MCF 10A (cell line): ENCODE data around the gene BCAM. TPM values are rescaled to one million over a fixed set of nuclear protein-coding genes. Genes with fewer than 3 reads are reported as not detected.

ENCODE experiments used
- BruUV-seq: library from RNA; stranded (reverse); fragments of 400-500 nt; replicated peaks from 2 replicates; lab custom pipeline; 2021; lab: Mats Ljungman, UMichigan
- CTCF ChIA-PET: fragments of 300-600 bp; sonication (Branson Sonifier 250); formaldehyde crosslinking; extraction: SDS; loops from one replicate; lab custom pipeline; 2021; ENCODE audit warnings: antibody characterized with exemption, inconsistent platforms; lab: Yijun Ruan, JAX
- POLR2A ChIA-PET: fragments of 300-600, 350-650 bp; sonication (Branson Sonifier 250); formaldehyde crosslinking; extraction: SDS; loops from one replicate; lab custom pipeline; 2020; ENCODE audit warnings: antibody characterized with exemption, inconsistent platforms; lab: Yijun Ruan, JAX
- DNase-seq: peaks from one replicate; pipeline ENCODE4 v3.0.0-alpha.2; 2018; ENCODE audit not compliant: unreplicated experiment
- H3K27ac Mint-ChIP-seq: one replicate; pipeline ENCODE4 v1.8.0; 2022; ENCODE audit warnings: mild to moderate bottlenecking, low read depth, mixed read lengths; ENCODE audit not compliant: unreplicated experiment
- H3K27me3 Mint-ChIP-seq: one replicate; pipeline ENCODE4 v1.8.0; 2022; ENCODE audit warnings: mixed read lengths; ENCODE audit not compliant: insufficient read depth, unreplicated experiment
- H3K36me3 Mint-ChIP-seq: one replicate; pipeline ENCODE4 v1.8.0; 2022; ENCODE audit warnings: mild to moderate bottlenecking, moderate library complexity, mixed read lengths; ENCODE audit not compliant: insufficient read depth, unreplicated experiment
- H3K4me1 Mint-ChIP-seq: one replicate; pipeline ENCODE4 v1.8.0; 2022; ENCODE audit warnings: mixed read lengths; ENCODE audit not compliant: insufficient read depth, unreplicated experiment
- H3K4me3 Mint-ChIP-seq: one replicate; pipeline ENCODE4 v1.8.0; 2022; ENCODE audit warnings: mild to moderate bottlenecking, moderate library complexity, mixed read lengths; ENCODE audit not compliant: unreplicated experiment
- H3K9me3 Mint-ChIP-seq: one replicate; pipeline ENCODE4 v1.8.0; 2022; ENCODE audit warnings: mixed read lengths; ENCODE audit not compliant: unreplicated experiment
- CTCF ChIP-seq: fragments of 200-600 bp; IDR thresholded peaks from one replicate; pipeline ENCODE4 v1.8.0; 2022; ENCODE audit warnings: antibody characterized with exemption, mild to moderate bottlenecking; ENCODE audit not compliant: unreplicated experiment
- intact Hi-C: fragments of 100-400 bp; cut with micrococcal nuclease; formaldehyde crosslinking; loops from 2 replicates; pipeline ENCODE4 v1.14.1; 2022
- total RNA-seq: library from RNA; stranded (reverse); gene quantifications from 2 replicates; pipeline ENCODE4 v1.2.3, GENCODE V29; 2022

Gene BCAM
- total RNA-seq, 1 experiment from 2014 or later, result 5.0 TPM

DNA sequence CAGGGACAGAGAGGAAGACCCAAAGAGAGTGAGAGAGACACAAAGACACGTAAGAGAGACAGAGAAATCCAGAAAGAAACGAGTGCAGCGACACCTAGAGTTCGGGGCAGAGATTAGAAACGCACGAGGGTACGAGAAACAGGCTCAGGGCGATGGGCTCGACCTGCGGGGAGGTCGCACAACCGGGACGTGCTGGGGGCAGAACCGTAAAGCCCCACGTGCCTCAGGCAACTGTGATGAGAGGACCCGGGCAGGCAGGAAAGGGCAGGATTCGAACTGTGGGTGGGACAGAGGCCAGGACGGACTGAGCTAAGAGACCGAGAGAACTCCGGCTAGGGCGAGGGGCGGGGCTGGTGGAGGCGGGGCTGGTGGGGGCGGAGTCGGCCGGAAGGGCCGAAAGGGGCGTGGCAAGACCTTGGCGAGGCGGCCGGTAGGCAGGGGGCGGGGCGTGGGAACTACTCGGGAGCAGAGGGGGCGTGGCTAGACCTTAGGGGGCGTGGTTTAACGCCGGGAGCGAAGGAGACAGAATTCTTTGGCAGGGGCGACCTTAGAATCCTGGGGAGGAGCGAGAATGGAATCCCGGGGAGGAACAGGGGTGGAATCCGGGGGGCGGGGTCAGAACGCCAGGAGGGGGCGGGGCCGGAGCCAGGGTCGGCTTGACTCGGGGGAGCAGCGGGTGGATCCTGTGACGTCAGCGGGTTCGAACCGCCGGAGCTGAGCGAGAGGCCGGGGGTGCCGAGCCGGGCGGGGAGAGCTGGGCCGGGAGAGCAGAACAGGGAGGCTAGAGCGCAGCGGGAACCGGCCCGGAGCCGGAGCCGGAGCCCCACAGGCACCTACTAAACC lies 36.9 kb downstream of the BCAM start, which contains the start of gene NECTIN2:
Gene NECTIN2, plus strand, starts transcription at position 686 of the 843 bp plus-strand sequence. CDS start 229 bp downstream, outside the sequence.
- ChIA-PET CTCF (interaction anchor here (0.6 to 1.6 kb wide), 14 partner anchors 12 to 1534 kb away, joined by 3 to 5 read pairs (median 3); no protein-coding TSS in a partner anchor), POLR2A (interaction anchor here (0.5 to 3.5 kb wide), 6 partner anchors 39 to 1690 kb away, joined by 3 to 17 read pairs (median 5); partner anchors contain the start of genes CLPTM1 and TOMM40)
- Mint-ChIP-seq H3K27me3 (no peaks in the 10 kb centered on the region), H3K36me3 (no peaks in the 10 kb centered on the region), H3K4me1 (peaks cover 27% of the 10 kb centered on the region), H3K9me3 (no peaks in the 10 kb centered on the region), H3K27ac (peak within 1 kb of the TSS; percentile 95), H3K4me3 (peak within 1 kb of the TSS; percentile 84)
- no TSS peak for BruUV-seq
- intact Hi-C loops, result loop anchor here (1.0 to 5.0 kb wide), 4 partner anchors 45 to 269 kb away; no protein-coding TSS in a partner anchor
- peak; percentile 82 for TF ChIP-seq CTCF
- DNase-seq, result peak; percentile 99

DNA sequence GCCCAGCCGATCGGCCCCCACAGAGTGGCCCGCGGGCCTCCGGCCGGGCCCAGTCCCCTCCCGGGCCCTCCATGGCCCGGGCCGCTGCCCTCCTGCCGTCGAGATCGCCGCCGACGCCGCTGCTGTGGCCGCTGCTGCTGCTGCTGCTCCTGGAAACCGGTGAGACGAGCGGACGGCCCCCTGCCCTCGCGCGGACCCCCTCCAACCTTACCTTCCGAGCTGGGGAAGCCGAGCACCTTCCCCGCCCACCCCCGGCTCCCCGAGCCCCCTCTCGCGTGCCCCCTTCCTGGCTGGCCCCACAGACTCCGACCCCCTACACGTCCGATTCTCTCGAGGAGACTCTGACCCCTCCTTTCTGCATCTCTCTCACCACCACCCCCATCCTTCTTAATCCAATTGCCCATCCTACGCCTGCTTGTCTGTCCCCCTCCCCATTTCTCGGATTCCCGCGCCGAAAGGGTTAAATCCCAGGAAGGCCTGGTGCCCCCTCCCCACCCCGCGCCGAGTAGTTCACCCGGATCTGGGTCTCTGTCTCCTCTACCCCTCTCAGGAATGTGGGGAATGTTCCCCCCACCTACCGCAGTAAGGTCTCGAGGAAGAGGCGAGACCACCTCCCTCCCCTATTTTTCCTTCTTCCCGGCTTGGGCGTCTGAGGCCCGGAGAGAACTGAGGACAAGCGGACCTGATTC lies 37.7 kb downstream of the BCAM start:
- Mint-ChIP-seq H3K4me1 (peaks cover 27% of the 10 kb centered on the region), H3K9me3 (no peaks in the 10 kb centered on the region), H3K27ac (peak overlapping the region; percentile 95), H3K4me3 (peak overlapping the region; percentile 84), H3K36me3 (no peaks in the 10 kb centered on the region), H3K27me3 (no peaks in the 10 kb centered on the region)
- peak; percentile 14 for DNase-seq
- no peak for TF ChIP-seq CTCF
- CTCF ChIA-PET, result interaction anchor here (0.6 to 1.6 kb wide), 10 partner anchors 13 to 120 kb away, joined by 3 to 5 read pairs (median 4); no protein-coding TSS in a partner anchor
- intact Hi-C loops, result loop anchor here (1.0 to 5.0 kb wide), 2 partner anchors 44 to 106 kb away; no protein-coding TSS in a partner anchor
- BruUV-seq, result no TSS peak
- POLR2A ChIA-PET, result interaction anchor here (0.7 to 3.5 kb wide), 4 partner anchors 40 to 108 kb away, joined by 3 to 17 read pairs (median 6); partner anchors contain the start of genes CLPTM1 and TOMM40

GRCh38 chr19:44847144-44848035 lies 38.5 kb downstream of the BCAM start:
- no peak for TF ChIP-seq CTCF
- TSS peak; percentile 62 for BruUV-seq

More at GRCh38 chr19:44847144-44848035, 38.5 kb downstream of the BCAM start:
- peak overlapping the region; percentile 84 for H3K4me3 Mint-ChIP-seq
- no peaks in the 10 kb centered on the region for H3K27me3 Mint-ChIP-seq
- H3K4me1 Mint-ChIP-seq, result peaks cover 27% of the 10 kb centered on the region
- intact Hi-C loops, result loop anchor here (1.0 to 5.0 kb wide), 2 partner anchors 43 to 105 kb away; no protein-coding TSS in a partner anchor
- no peaks in the 10 kb centered on the region for H3K9me3 Mint-ChIP-seq
- DNase-seq, result peak; percentile 62
- ChIA-PET CTCF (interaction anchor here (0.6 to 1.6 kb wide), 8 partner anchors 13 to 121 kb away, joined by 3 to 6 read pairs (median 4); no protein-coding TSS in a partner anchor), POLR2A (interaction anchor here (0.6 to 3.5 kb wide), 4 partner anchors 20 to 332 kb away, joined by 3 to 17 read pairs (median 4); partner anchors contain the start of gene TOMM40)
- no peaks in the 10 kb centered on the region for H3K36me3 Mint-ChIP-seq
- peak overlapping the region; percentile 95 for H3K27ac Mint-ChIP-seq
